Stimulated activated CD4-positive, alpha-beta T cell treated with anti-CD3 and anti-CD28 coated beads, Interleukin-12 subunit alpha, Interleukin-12 subunit beta, amount 100 ng/mL, for 24 hours (primary cell): Measurements from ENCODE around the gene SNX15.
"Not testable (repeated sequence)": the region's sequence is repeated elsewhere in the genome, so short reads cannot be mapped to it uniquely, and the experiment has no call there.

ENCODE experiments used
- DNase-seq, 2 experiments: peaks; one replicate each; pipeline ENCODE4 v3.0.0-alpha.2; 2020; ENCODE audit warnings: low read depth in 2 of 2

Gene SNX15

DNA sequence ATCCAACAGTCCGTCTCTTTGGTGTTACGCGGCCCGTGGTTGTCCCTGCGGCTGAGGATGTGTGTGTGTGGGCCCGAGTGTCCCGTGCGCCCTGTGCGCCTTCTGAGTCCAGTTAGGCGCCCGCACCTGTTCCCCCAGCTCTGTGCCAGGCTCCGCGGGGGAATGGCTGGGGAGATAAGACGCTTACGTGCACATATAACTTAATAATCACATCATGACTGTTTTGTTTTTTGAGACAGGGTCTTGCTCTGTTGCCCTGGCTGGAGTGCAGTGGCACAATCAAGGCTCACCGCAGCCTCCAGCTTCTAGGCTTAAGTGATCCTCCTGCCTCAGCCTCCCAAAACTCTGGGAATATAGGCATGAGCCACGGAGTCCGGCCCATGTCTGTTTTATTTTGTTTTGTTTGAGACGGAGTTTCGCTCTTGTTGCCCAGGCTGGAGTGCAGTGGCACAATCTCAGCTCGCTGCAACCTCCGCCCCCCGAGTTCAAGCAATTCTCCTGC lies 12.5 kb upstream of the SNX15 start:
- DNase-seq: no peak

DNA sequence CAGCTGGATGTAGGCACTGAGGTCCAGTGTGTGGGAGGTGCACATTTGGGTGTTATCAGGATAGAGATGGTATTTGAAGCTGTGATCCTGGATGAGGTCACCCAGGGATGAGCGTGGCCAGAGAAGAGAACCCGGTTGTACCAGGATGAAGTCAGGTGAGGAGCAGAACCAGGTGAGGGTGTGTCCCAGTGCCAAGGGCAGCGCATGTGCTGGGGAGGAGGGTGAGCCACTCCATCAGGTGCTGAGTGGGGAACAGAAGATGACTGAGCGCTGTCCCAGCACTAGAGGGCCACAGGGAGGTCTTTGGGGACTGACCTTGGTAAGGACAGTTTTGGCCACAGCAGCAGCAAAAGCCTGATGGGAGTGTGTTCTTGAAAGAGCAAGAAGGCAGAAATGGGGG lies 10.5 kb upstream of the SNX15 start:
- DNase-seq: no peak

DNA sequence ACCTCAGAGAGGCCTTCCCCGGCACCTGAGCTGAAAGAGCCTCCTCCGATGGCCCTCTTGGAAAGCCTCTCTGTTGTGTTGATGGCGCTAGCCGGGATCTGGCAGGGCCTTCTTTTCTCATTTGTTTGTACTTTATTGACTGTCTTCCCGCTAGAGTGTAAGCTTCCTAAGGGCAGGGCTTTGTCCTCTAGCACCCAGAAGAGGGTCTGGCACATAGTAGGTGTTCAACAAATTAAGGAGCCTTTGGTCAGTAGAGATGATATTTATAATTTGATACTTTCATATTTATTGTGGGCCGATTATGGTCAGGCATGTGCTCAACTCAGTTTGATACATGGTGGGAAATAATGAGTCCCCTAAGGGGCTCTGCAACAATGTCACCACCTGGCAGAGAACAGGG lies 9.3 kb upstream of the SNX15 start:
- no peak for DNase-seq

DNA sequence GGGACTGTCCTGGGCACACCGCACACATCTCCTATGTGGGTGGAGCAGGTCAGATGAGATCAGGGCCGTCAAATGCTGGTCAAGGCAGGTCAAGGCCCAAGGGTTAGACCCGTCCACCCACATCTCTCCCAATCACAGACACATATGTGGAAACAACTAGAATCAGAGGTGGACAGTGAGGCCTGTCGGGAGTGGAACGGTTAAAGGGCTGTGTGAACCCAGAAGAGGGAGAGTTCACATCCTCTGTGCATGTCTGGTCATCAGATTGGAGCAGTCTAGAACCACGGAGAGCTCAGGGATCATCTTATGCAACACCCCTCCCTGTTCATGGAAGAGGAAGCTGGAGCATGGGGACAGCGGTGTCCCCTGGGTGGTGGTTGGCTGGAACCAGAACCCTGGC lies 7.4 kb upstream of the SNX15 start:
- DNase-seq: no peak

DNA sequence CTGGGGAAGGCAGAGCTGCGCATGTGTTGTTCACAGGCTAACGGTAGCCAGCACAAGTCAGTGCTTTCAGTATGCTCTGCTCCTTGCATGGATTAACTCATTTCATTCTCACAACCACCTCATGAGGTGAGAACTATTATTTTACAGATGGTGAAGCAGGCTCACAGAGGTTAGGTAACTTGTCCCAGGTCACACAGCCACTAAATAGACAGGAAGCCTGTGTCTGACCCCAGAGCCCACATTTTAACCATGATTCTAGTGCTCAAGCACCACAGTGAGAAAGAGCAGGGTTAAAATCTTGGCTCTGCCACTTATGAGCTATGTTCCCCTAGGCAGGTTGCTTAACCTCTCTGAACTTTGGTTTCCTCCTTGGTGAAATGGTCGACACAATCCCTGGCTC lies 6.2 kb upstream of the SNX15 start:
- no peak for DNase-seq

DNA sequence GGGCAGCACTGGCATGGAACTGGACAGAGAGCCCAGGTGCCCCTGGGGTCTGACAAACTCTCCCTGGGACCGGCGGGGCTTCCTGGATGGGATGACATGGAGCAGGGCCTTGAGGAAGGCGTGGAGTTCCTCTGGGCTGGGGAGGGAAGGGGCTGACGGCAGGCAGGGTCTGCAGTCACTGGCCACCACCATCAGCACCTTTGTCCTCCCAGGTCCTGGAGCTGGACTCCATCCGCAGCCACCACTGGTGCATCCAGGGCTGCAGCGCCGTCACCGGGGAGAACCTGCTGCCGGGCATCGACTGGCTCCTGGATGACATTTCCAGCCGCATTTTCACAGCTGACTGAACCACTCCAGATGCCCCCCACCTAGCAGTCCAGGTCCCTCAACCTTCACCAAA lies 5.7 kb upstream of the SNX15 start:
- no peak for DNase-seq

DNA sequence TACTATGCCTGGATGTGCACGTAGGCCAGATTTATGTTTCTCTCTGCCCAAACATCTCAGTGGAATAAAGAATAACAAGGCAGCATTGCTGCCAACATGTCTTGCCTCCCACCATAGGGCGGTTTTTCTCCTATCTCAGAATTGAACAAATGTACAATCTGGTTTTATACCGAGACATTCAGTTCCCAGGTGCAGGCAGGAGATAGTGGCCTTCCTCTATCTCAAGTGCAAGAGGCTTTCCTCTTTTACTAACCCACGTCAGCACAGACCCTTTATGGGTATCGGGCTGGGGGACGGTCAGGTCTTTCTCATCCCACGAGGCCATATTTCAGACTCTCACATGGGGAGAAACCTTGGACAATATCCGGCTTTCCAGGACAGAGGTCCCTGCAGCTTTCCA lies 3.7 kb upstream of the SNX15 start:
- not testable (repeated sequence) for DNase-seq

DNA sequence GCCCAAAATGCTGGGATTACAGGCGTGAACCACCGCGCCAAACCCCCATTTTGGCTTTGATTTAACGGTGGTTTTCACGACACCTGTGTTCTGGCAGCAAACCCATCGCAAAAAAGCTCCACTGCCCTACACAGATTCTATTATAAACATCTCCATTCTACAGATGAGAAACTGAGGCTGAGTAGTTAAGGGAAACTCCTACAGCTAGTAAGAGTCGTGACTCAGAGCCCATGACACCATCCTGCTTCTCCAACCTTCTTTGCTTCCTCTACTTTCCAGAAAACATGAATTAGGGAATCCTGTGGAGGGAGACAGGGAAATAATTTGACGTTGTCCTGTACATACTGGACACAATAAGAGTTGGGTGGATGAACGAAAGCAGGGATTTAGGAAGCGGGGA lies 429 bp upstream of the SNX15 start:
- no peak for DNase-seq

DNA sequence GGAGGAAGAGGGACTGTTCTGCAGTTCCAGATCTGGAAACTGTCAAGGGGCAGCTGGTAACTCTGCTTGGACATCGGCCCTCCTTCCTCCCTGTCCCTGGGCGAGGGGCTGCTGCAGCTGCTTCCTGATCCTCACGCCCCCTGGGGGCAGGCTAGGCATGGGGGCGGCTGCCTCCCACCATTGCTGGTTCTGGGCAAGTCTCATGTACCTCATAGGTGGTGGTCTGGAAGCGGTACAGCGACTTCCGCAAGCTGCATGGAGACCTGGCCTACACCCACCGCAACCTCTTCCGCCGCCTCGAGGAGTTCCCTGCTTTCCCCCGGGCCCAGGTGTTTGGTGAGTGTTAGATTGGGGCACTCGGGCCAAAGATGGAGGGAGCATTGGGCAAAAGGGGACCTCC lies 5.0 kb downstream of the SNX15 start:
- no peak for DNase-seq

DNA sequence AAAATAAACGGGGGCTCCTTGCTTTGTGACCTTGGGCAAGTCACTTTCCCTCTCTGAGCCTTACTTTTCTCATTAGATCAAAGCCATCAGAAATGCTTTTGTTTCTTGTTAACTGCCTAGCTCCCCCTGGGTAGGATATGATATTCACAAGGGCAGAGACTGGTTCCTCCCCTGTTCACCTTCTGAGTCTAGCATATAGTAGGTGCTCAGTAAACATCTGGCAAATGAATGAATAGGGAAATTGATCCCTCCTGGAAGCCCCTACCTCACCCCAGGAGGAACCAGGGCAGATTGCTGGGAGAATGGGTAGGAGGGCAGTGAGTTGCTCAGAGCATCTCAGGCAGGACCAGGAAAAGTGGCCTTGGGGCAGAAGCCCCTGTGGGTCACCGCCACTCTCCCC lies 7.2 kb downstream of the SNX15 start:
- DNase-seq: no peak

DNA sequence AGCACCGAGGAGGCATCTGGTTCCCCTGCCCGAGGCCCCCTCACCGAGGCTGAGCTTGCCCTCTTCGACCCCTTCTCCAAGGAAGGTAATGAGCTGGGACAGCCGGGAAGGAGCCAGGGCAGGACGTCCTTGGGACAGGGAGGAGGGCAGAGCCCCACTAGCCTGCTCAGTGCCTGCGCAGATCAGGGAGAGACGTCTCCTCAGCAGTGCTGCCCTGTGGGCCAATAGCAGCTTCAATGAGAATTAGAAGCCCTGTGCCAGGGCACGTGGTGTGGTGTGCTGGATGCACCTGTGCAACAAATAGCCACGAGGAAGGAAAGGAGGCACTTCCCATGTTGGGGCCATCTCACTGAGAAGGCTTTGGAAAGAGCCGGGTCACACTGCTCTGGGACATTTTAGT lies 8.3 kb downstream of the SNX15 start:
- no peak for DNase-seq

DNA sequence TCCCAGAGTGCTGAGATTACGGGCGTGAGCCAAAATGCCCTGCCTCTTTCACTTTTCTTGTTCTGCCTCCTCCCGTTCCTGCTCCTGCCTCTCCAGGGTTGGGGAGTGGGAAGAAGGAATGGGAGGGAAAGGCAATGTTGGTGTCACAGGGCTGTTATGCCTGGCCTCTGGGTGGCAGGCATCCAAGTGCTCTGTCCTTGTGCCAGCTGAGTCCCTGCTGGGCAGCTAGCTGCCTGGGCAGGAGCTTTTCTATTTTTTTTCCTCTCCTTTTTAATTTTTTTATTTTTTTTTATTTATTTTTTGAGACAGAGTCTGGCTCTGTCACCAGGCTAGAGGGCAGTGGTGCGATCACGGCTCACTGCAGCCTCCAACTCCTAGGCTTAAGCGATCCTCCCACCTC lies 9.7 kb downstream of the SNX15 start:
- DNase-seq: no peak

DNA sequence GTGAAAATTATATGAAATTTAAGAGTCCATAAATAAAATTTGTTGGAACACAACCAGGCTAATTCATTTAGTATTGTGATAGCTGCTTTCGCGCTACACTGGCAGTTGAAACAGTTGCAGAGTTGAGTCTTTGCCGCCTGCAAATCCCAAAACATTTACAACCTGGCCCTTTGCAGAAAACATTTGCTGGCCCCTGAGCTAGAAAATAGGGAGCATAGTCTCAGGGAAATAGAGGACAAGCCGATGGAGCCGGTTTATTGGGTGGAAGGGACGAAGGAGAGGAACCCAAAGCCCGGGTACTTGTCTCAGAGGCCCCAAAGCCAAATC lies 13.2 kb downstream of the SNX15 start:
- no peak for DNase-seq

DNA sequence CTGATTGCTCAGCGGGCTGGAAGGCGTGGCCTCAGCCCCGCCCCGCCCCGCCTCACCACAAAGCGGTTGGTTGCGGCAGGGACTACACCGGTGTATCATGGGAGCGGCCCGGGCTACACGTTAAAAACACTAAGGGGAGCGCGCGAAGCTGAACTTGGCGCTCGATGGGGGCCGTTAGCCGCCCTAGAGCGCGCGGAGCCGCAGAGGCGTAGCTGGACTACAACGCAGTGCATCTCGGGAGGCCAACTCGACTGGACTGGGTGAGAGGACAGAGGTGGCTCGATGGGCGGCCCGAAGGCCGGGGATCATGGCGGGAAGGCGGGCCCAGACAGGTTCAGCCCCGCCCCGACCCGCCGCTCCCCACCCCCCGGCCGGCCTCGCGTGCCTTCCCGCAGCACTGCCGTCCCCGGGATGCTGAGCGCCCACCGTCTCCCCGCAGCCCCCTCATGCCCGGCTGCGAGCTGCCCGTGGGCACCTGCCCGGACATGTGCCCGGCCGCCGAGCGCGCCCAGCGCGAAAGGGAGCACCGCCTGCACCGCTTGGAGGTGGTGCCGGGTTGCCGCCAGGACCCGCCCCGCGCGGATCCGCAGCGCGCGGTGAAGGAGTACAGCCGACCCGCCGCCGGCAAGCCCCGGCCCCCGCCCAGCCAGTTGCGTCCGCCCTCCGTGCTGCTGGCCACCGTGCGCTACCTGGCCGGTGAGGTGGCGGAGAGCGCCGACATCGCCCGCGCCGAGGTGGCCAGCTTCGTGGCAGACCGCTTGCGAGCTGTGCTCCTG lies 13.8 kb downstream of the SNX15 start, which contains the start of gene SAC3D1:
Gene SAC3D1, plus strand, starts transcription at position 364 of the 776 bp plus-strand sequence. Its CDS starts 83 bp downstream, at position 447.
- DNase-seq: peak; percentile 76 to 87

DNA sequence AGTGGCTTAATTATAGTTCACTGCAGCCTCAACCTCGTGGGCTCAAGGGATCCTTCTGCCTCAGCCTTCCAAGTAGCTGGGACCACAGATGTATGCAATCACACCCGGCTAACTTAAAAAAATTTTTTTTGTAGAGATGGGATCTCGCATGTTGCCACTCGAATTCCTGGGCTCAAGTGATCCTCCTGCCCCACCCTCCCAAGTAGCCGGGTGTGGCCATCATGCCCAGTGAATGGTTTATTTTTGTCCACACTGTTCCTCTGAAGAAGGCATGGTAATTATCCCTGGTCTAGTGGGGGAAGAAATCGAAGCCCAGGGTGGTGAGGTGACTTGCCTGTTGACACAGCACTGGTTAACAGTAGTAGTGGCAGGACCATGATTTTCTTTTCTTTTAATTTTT lies 15.7 kb downstream of the SNX15 start:
- no peak for DNase-seq

DNA sequence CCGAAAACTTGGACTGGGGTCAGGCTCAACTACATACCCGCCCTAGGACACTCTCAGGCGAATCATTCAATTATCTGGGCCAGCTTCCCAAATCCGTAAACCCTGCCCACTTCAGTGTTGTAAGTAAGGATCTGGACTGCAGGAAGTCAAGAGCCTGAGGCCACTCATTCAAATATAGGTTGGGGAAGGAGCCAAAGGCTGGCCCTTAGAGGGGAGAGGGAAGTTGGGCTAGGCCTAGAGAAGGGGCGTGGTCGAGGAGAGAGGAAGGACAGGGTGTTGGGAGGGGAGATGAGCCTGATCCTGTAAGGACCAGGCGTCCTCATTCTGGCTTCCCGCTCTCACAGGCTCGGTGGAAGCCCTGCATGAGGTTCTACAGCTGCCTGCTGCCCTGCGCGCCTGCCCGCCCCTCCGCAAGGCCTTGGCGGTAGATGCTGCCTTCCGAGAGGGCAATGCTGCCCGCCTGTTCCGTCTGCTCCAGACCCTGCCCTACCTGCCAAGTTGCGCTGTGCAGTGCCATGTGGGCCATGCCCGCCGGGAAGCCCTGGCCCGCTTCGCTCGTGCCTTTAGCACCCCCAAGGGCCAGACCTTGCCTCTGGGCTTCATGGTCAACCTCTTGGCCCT lies 16.8 kb downstream of the SNX15 start:
- DNase-seq: no peak

DNA sequence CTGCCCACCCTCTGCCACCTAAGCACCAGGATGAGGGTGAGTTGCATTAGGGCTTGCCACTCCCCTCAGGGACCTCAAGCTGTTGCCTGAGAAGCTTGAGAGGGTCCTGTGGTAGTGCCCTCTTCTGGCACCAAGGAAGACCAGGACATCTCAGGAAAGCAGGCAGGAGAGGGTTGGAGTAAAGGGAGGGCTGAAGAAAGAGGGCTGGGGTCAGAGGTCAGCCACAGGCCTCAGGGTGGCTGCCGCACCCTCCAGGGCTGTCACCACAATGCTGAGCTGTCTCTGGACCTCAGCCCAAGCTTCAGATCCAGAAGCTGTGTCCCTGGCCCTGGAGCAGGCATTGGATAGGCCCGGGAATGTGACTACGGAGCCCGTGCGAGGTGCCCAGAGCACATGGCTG lies 17.8 kb downstream of the SNX15 start:
- no peak for DNase-seq

DNA sequence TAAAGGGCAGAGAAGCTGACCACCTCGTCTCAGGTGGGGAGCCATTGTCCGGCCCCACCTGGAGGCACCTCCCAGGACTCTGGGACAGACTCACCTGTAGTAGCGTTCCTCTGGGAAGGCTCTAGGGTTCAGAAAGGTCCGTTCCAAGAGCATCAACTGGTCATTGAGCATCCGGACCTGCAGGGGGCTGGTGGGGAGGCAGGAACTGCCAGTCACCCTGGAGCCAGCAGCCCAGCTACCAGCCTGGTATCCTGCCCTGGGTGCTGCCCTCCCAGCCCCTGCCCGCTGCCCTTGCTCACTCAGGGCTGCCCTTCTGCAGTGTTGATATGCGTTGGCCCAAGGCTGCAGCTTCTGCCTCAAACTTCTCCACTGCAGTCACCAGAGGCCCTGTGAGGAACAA lies 18.5 kb downstream of the SNX15 start:
- DNase-seq: no peak

DNA sequence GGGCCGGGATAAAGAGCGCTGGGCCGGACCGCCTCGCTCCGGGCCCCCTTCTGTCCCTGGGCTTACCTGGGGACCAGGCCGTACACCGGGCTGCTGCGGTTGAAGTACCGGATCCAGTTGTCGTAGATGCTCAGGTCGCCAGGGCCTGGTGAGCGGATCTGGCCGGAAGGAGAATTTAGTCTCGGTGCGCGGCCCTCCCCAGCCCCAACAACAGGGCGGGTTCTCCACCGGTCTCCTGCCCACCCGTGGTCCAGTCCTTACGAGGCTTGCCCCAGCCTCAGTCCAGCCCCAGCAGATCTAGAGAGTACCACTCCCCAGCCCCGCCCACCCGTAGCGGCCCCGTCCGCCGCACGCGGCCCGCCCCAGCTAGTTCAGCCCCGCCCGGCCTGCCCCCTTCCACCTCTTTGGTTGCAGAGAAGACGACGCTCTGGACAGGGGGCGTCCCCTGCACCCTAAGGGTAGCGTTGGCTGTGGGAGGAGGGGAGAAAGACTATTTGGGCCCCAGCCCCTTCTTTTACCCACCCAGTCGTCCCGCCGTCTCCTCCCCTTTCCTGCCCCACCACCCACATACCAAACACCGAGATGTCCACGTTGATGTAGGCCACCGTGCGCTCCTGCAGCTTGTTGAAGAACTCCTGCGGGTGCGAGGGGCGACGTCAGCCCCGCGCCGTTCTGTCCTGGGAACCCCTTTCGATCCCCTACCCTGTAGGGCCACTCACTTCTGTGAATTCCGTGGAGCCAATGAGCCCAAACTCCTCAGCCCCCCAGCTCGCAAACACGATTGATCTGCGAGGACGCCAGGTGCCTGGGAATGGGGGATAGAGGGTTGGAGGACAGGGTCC lies 20.6 kb downstream of the SNX15 start:
- no peak for DNase-seq

DNA sequence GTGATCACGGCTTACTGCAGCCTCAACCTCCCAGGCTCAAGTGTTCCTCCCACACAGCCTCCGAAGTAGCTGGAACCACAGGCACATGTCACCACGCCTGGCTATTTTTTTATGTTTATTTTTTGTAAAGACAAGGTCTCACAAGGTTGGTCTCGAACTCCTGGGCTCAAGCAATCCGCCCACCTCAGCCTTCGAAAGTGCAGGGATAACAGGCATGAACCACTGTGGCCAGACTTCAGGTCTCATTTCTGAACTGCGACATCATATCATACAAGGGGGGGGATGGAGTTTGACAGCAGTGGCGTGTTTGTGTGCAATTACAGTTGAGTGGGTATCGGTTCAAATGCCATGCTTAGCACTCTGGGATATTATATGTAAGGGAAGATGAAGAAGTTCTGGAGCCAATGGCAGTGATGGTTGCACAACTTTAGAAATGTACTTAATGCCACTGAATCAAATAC lies 24.2 kb downstream of the SNX15 start:
- no peak for DNase-seq

DNA sequence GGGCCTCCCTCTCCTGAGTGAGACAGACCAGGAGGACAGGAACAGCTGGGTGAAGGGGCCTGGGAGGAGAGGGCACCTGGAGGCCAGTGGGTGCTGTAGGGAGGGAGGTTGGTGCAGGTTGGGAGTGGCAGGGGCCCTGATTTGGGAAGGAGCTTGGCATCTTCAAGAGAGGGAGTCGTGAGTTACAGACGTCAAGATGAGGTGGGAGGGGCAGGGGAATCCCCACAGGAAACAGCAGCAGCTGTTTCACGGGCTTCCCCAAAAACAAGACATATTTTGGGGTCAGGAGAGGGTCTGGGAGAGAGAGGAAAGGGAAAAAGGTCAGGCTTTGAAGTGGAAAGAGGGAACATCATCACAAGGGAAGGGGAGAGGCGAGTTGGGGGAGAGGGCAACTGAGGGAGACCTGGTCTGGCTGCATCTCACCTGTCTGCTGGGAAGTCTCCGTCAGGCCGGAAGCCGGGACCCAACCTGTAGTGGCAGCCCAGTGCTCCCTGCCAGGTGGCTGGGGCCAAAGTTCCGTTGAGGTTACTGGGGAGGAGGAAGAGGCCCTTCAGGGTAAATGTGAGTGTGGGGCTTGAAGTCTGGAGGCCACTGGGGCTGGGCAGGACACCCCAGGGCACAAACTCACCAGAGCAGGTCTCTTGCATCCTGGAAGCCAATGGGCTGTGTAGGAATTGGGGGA lies 26.7 kb downstream of the SNX15 start:
- no peak for DNase-seq

DNA sequence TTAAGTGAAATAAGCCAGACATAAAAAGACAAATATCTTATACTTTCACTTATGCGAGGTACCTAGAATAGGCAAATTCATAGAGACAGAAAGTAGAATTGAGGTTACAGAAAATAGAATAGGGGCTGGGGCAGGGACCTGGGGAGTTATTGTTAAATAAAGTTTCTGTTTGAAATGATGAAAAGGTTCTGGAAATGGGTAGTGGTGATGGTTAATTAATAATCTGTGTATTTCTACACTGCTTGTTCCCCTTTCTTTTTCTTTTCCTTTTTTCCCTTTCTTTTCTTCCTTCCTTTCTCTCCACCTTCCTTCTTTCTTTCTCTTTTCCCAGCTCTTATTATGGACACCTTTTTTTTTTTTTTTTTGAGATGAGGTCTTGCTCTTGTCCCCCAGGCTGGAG lies 28.3 kb downstream of the SNX15 start:
- no peak for DNase-seq
